DMS79 treated with DMSO at 0.1 percent for 48 hours (cell line): ENCODE results near the gene MAP1A.

Experiments used
- DNase-seq: peaks from one replicate; lab custom pipeline; 2025; lab: John Stamatoyannopoulos, UW

MAP1A gene

GRCh38 chr15:43511012-43511885, 6.2 kb upstream of the MAP1A start:
- DNase-seq, result peak; percentile 19

- DNase-seq, result no peak
Observed at GRCh38 chr15:43513550-43513949, 3.9 kb upstream of the MAP1A start.

- no peak for DNase-seq
Observed at GRCh38 chr15:43514241-43515057, 3.0 kb upstream of the MAP1A start.

GRCh38 chr15:43515741-43516140, 1.7 kb upstream of the MAP1A start:
- no peak for DNase-seq

GRCh38 chr15:43516185-43516584, 1.2 kb upstream of the MAP1A start:
- DNase-seq, result no peak

- DNase-seq, result no peak
Observed at GRCh38 chr15:43516801-43517353, 531 bp upstream of the MAP1A start.

- peak; percentile 46 for DNase-seq
Observed at GRCh38 chr15:43518197-43518761, 871 bp downstream of the MAP1A start.

GRCh38 chr15:43519196-43519595, 1.8 kb downstream of the MAP1A start:
- DNase-seq, result no peak

GRCh38 chr15:43520138-43520537, 2.7 kb downstream of the MAP1A start:
- no peak for DNase-seq

- no peak for DNase-seq
Observed at GRCh38 chr15:43521419-43521818, 4.0 kb downstream of the MAP1A start.

GRCh38 chr15:43522247-43522646, 4.8 kb downstream of the MAP1A start:
- DNase-seq, result no peak

- no peak for DNase-seq
Observed at GRCh38 chr15:43523646-43524045, 6.2 kb downstream of the MAP1A start.

GRCh38 chr15:43524254-43524845, 6.9 kb downstream of the MAP1A start:
- no peak for DNase-seq

- DNase-seq, result no peak
Observed at GRCh38 chr15:43525131-43525530, 7.7 kb downstream of the MAP1A start.

GRCh38 chr15:43526261-43526930, 9.0 kb downstream of the MAP1A start:
- no peak for DNase-seq

- DNase-seq, result no peak
Observed at GRCh38 chr15:43527016-43527801, 9.8 kb downstream of the MAP1A start.

- DNase-seq, result no peak
Observed at GRCh38 chr15:43527802-43528541, 10.6 kb downstream of the MAP1A start.

- DNase-seq, result no peak
Observed at GRCh38 chr15:43528542-43529007, 11.2 kb downstream of the MAP1A start.

GRCh38 chr15:43529141-43529540, 11.7 kb downstream of the MAP1A start:
- DNase-seq, result no peak
